ENCODE results near the gene GINS1.

GINS1 gene

GRCh38 chr20:25478889-25479568 lies 71.6 kb downstream of the GINS1 start:
- DNase-seq, result no peak

- no peak for DNase-seq
Observed at GRCh38 chr20:25479638-25480037, 72.2 kb downstream of the GINS1 start.

GRCh38 chr20:25480156-25480555 lies 72.7 kb downstream of the GINS1 start:
- no peak for DNase-seq

GRCh38 chr20:25480797-25481196 lies 73.3 kb downstream of the GINS1 start:
- no peak for DNase-seq

GRCh38 chr20:25481235-25481917 lies 73.9 kb downstream of the GINS1 start:
- no peak for DNase-seq

- DNase-seq, result no peak
Observed at GRCh38 chr20:25481918-25482253, 74.4 kb downstream of the GINS1 start.

GRCh38 chr20:25483431-25484132 lies 76.1 kb downstream of the GINS1 start:
- DNase-seq, result no peak

- DNase-seq, result no peak
Observed at GRCh38 chr20:25484224-25484846, 76.9 kb downstream of the GINS1 start.

GRCh38 chr20:25484911-25485511 lies 77.5 kb downstream of the GINS1 start:
- no peak for DNase-seq

- DNase-seq, result no peak
Observed at GRCh38 chr20:25485872-25486271, 78.4 kb downstream of the GINS1 start.

- DNase-seq, result no peak
Observed at GRCh38 chr20:25486377-25486776, 78.9 kb downstream of the GINS1 start.

GRCh38 chr20:25487306-25487705 lies 79.8 kb downstream of the GINS1 start:
- DNase-seq, result no peak

GRCh38 chr20:25487975-25488374 lies 80.5 kb downstream of the GINS1 start:
- no peak for DNase-seq

- no peak for DNase-seq
Observed at GRCh38 chr20:25489221-25489871, 81.9 kb downstream of the GINS1 start.

GRCh38 chr20:25490656-25491445 lies 83.4 kb downstream of the GINS1 start:
- DNase-seq, result no peak

GRCh38 chr20:25491446-25492038 lies 84.1 kb downstream of the GINS1 start:
- no peak for DNase-seq

- DNase-seq, result no peak
Observed at GRCh38 chr20:25493137-25493536, 85.7 kb downstream of the GINS1 start.

GRCh38 chr20:25493748-25494505 lies 86.5 kb downstream of the GINS1 start:
- no peak for DNase-seq

GRCh38 chr20:25494506-25495188 lies 87.2 kb downstream of the GINS1 start:
- no peak for DNase-seq

GRCh38 chr20:25495189-25495824 lies 87.8 kb downstream of the GINS1 start:
- no peak for DNase-seq

Measured in NCI-H2081 treated with DMSO at 0.1 percent for 48 hours (cell line).